GM12872 (cell line): ENCODE data around the gene DLK1.

ENCODE experiments used
- CTCF ChIP-seq: IDR thresholded peaks from 3 replicates; pipeline ENCODE4 v1.5.1; 2011; ENCODE audit warnings: low read depth, mild to moderate bottlenecking, low read length, moderate library complexity; ENCODE audit not compliant: insufficient read depth

The DLK1 gene

GRCh38 chr14:100702590-100702989 is 24.1 kb upstream of the DLK1 start:
- no peak for TF ChIP-seq CTCF

DNA sequence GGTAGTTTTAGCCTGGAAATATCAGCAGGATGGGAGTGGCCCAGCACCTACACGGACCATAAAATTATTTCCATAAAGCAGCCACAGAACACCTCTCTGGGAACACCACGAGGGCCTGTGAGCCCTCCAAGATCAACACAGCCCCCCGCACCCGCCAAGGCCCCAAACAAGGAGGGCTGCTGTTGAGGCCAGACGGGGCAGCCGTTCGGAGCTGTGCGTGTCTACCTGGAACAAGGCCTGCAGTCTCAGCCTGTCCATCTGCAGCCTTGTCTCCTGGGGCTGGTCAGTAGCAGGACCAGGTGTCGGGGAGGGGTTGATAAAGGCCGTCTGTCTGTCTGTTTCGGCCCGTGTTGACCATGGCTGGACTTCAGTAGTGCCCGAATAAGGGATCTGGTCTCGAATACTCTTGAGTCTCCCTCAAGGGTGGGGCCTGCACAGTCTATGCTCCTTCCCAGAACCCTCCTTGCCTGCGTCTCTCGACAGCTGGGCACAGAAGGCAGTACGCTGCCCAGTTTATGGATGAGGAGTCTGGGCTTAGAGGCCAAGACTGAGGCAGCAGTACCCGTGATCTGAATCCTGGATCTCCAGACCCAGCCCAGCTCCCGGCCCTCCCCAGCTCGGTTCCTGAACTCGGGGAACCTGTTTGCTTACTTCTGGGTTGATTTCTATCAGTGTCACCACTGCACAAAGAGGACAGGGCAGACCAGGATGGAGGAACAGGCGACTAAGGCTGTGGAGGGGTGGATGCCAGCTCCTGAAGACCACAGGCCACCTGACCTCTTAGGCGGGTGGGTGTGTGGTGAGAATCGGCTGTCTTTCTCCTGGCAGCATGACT is 23.1 kb upstream of the DLK1 start:
- no peak for TF ChIP-seq CTCF

GRCh38 chr14:100706200-100706599 is 20.5 kb upstream of the DLK1 start:
- TF ChIP-seq CTCF = no peak

DNA sequence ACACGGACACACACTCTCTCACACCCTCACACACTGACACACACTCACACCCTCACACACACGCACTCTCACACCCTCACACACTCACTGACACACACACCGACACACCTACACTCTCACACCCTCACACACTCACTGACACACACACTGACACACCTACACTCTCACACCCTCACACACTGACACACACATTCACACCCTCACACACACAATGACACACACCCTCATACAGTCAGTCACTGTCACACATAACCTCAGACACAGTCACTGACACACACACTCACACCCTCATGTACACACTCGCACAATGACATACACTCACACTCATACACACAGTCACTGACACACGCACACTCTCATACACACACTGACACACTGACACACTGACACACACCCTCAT is 19.8 kb upstream of the DLK1 start:
- TF ChIP-seq CTCF = no peak

GRCh38 chr14:100708425-100709288 is 18.0 kb upstream of the DLK1 start:
- TF ChIP-seq CTCF = no peak

GRCh38 chr14:100709289-100710284 is 17.1 kb upstream of the DLK1 start:
- TF ChIP-seq CTCF = peak; percentile 16; the same call in 1 of the 3 replicates
